CD14-positive monocyte (primary cell): ENCODE data around the gene STK11. TPM values are rescaled to one million over a fixed set of nuclear protein-coding genes. Genes with fewer than 3 reads are reported as not detected.

Source experiments
- DNase-seq, 3 donors: peaks; one replicate each; pipeline ENCODE4 v3.0.0-alpha.2; 2011 to 2022
- H2AFZ ChIP-seq: 2 replicates; pipeline ENCODE4 v1.6.0; 2012; ENCODE audit warnings: mild to moderate bottlenecking, low read depth, low read length, inconsistent platforms; ENCODE audit not compliant: insufficient read depth, poor library complexity, severe bottlenecking
- H3K27ac ChIP-seq, 2 donors: 1 replicate in 1 of 2; 2 replicates in 1 of 2; pipeline ENCODE4 v1.5.1; 2012 to 2013; ENCODE audit warnings: low read length in 2 of 2, control low read depth in 1 of 2, inconsistent platforms in 1 of 2, low read depth in 1 of 2, mild to moderate bottlenecking in 1 of 2
- H3K27me3 ChIP-seq, 2 donors: one replicate each; pipeline versions ENCODE4 v1.6.0 to v1.6.1; 2011 to 2013; ENCODE audit warnings: low read length in 2 of 2; ENCODE audit not compliant: control insufficient read depth in 2 of 2, insufficient read depth in 2 of 2
- H3K36me3 ChIP-seq, 2 donors: replicated peaks in 1 of 2; 1 replicate in 1 of 2; 2 replicates in 1 of 2; pipeline versions ENCODE4 v1.5.1 to v1.6.1; 2012 to 2013; ENCODE audit warnings: low read length in 2 of 2, control low read depth in 1 of 2, inconsistent platforms in 1 of 2, mild to moderate bottlenecking in 1 of 2; ENCODE audit not compliant: insufficient read depth in 2 of 2, control insufficient read depth in 1 of 2
- H3K4me1 ChIP-seq, 2 donors: 1 replicate in 1 of 2; 2 replicates in 1 of 2; pipeline versions ENCODE4 v1.5.1 to v1.6.1; 2012 to 2013; ENCODE audit warnings: low read length in 2 of 2, control low read depth in 1 of 2, inconsistent platforms in 1 of 2, mild to moderate bottlenecking in 1 of 2, moderate library complexity in 1 of 2; ENCODE audit not compliant: insufficient read depth in 2 of 2, control insufficient read depth in 1 of 2
- H3K4me2 ChIP-seq: replicated peaks from 2 replicates; pipeline ENCODE3; 2012; ENCODE audit warnings: low read length, moderate library complexity, mild to moderate bottlenecking; ENCODE audit not compliant: poor library complexity, severe bottlenecking; ENCODE audit errors: extremely low read depth
- H3K4me3 ChIP-seq, 3 experiments: fragments of 200-600 bp in 1 of 3; sonication (generic) in 1 of 3; replicated peaks in 1 of 3; 1 replicate in 2 of 3; 2 replicates in 1 of 3; pipeline ENCODE4 v1.5.1; 2011 to 2013; ENCODE audit warnings: low read length in 3 of 3, mild to moderate bottlenecking in 3 of 3, control low read depth in 2 of 3, low read depth in 2 of 3, inconsistent platforms in 1 of 3, moderate library complexity in 1 of 3
- H3K79me2 ChIP-seq: 2 replicates; pipeline ENCODE4 v1.6.0; 2012; ENCODE audit warnings: mild to moderate bottlenecking, control low read depth, inconsistent platforms, low read length, moderate library complexity; ENCODE audit not compliant: insufficient read depth
- H3K9ac ChIP-seq: 2 replicates; pipeline ENCODE4 v1.6.0; 2017; ENCODE audit warnings: low read length, mild to moderate bottlenecking; ENCODE audit not compliant: insufficient read depth, poor library complexity, severe bottlenecking
- H3K9me3 ChIP-seq, 2 donors: replicated peaks in 1 of 2; 1 replicate in 1 of 2; 2 replicates in 1 of 2; pipeline versions ENCODE4 v1.5.1 to v1.6.1; 2012 to 2013; ENCODE audit warnings: low read length in 2 of 2, control low read depth in 1 of 2; ENCODE audit not compliant: control insufficient read depth in 1 of 2, insufficient read depth in 1 of 2
- H4K20me1 ChIP-seq: 2 replicates; pipeline ENCODE4 v1.6.0; 2012; ENCODE audit warnings: mild to moderate bottlenecking, low read length, control low read depth, moderate library complexity; ENCODE audit not compliant: insufficient read depth
- H3K27ac Mint-ChIP-seq, 7 donors: one replicate each; pipeline ENCODE4 v1.8.0; 2020; ENCODE audit warnings: mild to moderate bottlenecking in 7 of 7, mixed read lengths in 7 of 7, moderate library complexity in 6 of 7, inconsistent platforms in 2 of 7
- H3K27me3 Mint-ChIP-seq, 3 donors: one replicate each; pipeline ENCODE4 v1.8.0; 2021 to 2022; ENCODE audit warnings: low read depth in 3 of 3, mild to moderate bottlenecking in 3 of 3, mixed read lengths in 3 of 3, moderate library complexity in 3 of 3, inconsistent platforms in 1 of 3
- H3K36me3 Mint-ChIP-seq, 2 donors: one replicate each; pipeline ENCODE4 v1.8.0; 2020; ENCODE audit warnings: mixed read lengths in 2 of 2, inconsistent platforms in 1 of 2, mild to moderate bottlenecking in 1 of 2
- H3K4me1 Mint-ChIP-seq: one replicate; pipeline ENCODE4 v1.8.0; 2020; ENCODE audit warnings: mild to moderate bottlenecking, mixed read lengths
- H3K4me3 Mint-ChIP-seq, 2 donors: one replicate each; pipeline ENCODE4 v1.8.0; 2020; ENCODE audit warnings: mild to moderate bottlenecking in 2 of 2, mixed read lengths in 2 of 2, moderate library complexity in 1 of 2
- H3K9me3 Mint-ChIP-seq, 7 donors: one replicate each; pipeline ENCODE4 v1.8.0; 2020 to 2022; ENCODE audit warnings: mixed read lengths in 7 of 7, mild to moderate bottlenecking in 6 of 7, moderate library complexity in 6 of 7, inconsistent platforms in 2 of 7
- CTCF ChIP-seq: fragments of 200-600 bp; IDR thresholded peaks from one replicate; pipeline ENCODE4 v1.8.0; 2022; ENCODE audit warnings: antibody characterized with exemption, mild to moderate bottlenecking
- WGBS: methylation state at CpG from one replicate; pipeline ENCODE4 v1.1.5; 2013; ENCODE audit warnings: missing lambda C conversion rate; ENCODE audit not compliant: insufficient coverage; 5-methylcytosine and 5-hydroxymethylcytosine counted together
- intact Hi-C, 2 donors: fragments of 100-400 bp; cut with micrococcal nuclease; formaldehyde crosslinking; loops; one replicate each; pipeline versions ENCODE4 v1.15.0 to v1.15.1; 2023
- polyA plus RNA-seq, 3 donors: library from polyadenylated mRNA; depleted of rRNA in 1 of 3; unstranded in 2 of 3; stranded (reverse) in 1 of 3; fragments of 300-500 nt in 2 of 3; fragments of >200 nt in 1 of 3; fragmentation: Illumina TruSeq in 2 of 3; gene quantifications; 1 replicate in 2 of 3; 2 replicates in 1 of 3; pipeline ENCODE4 v1.2.3, GENCODE V29; 2012 to 2021

The STK11 gene
- polyA plus RNA-seq, 3 donors, result 6.2 to 72.1 (median 15.4) TPM

GRCh38 chr19:1168572-1169410 is 36.8 kb upstream of the STK11 start:
- no peak overlapping the region for H2AFZ ChIP-seq
- intact Hi-C loops, result no loop called here
- H3K4me2 ChIP-seq, result no peak overlapping the region
- no peak for TF ChIP-seq CTCF
- peaks cover 97% of the 10 kb centered on the region for H4K20me1 ChIP-seq
- H3K27ac ChIP-seq, result peak overlapping the region in 1 of 2 donors; percentile 31
- Mint-ChIP-seq H3K4me3 (peak overlapping the region in 1 of 2 donors; percentile 16), H3K9me3 (peaks cover 0 to 4% (median 0%) of the 10 kb centered on the region in 7 donors), H3K27ac (peak overlapping the region in 2 of 7 donors; percentile 11 to 60), H3K27me3 (no peaks in the 10 kb centered on the region), H3K36me3 (peaks cover 29 to 41% of the 10 kb centered on the region in 2 donors), H3K4me1 (peaks cover 42% of the 10 kb centered on the region)
- DNase-seq, result peak in 1 of 3 donors; percentile 60
- H3K27me3 ChIP-seq, result no peaks in the 10 kb centered on the region
- no peak overlapping the region for H3K4me3 ChIP-seq
- H3K79me2 ChIP-seq, result peaks cover 93% of the 10 kb centered on the region
- 82% methylated on average over 45 of the region's 50 CpGs for WGBS
- no peaks in the 10 kb centered on the region for H3K9me3 ChIP-seq
- H3K9ac ChIP-seq, result no peak overlapping the region
- H3K4me1 ChIP-seq, result peaks cover 36 to 66% of the 10 kb centered on the region in 2 donors
- peaks cover 23 to 51% of the 10 kb centered on the region in 2 donors for H3K36me3 ChIP-seq

- no peak for TF ChIP-seq CTCF
- H3K4me3 ChIP-seq, result no peak overlapping the region
- peaks cover 36 to 63% of the 10 kb centered on the region in 2 donors for H3K4me1 ChIP-seq
These were observed 36.2 kb upstream of the STK11 start for GRCh38 chr19:1169411-1169791.

More at GRCh38 chr19:1169411-1169791, 36.2 kb upstream of the STK11 start:
- Histone ChIP-seq H3K79me2 (peaks cover 93% of the 10 kb centered on the region), H2AFZ (no peak overlapping the region), H3K27ac (peak overlapping the region in 1 of 2 donors; percentile 31), H3K36me3 (peaks cover 23 to 51% of the 10 kb centered on the region in 2 donors), H3K4me2 (no peak overlapping the region), H3K27me3 (no peaks in the 10 kb centered on the region), H4K20me1 (peaks cover 91% of the 10 kb centered on the region), H3K9me3 (no peaks in the 10 kb centered on the region), H3K9ac (no peak overlapping the region)
- Mint-ChIP-seq H3K4me1 (peaks cover 44% of the 10 kb centered on the region), H3K4me3 (no peak overlapping the region), H3K27ac (no peak overlapping the region), H3K27me3 (no peaks in the 10 kb centered on the region), H3K9me3 (peaks cover 0 to 4% (median 0%) of the 10 kb centered on the region in 7 donors), H3K36me3 (peaks cover 29 to 41% of the 10 kb centered on the region in 2 donors)
- DNase-seq, result no peak
- WGBS, result 92% methylated on average over 10 of the region's 10 CpGs
- intact Hi-C loops, result no loop called here
